ENCODE results near the gene PPAN.

Gene PPAN

DNA sequence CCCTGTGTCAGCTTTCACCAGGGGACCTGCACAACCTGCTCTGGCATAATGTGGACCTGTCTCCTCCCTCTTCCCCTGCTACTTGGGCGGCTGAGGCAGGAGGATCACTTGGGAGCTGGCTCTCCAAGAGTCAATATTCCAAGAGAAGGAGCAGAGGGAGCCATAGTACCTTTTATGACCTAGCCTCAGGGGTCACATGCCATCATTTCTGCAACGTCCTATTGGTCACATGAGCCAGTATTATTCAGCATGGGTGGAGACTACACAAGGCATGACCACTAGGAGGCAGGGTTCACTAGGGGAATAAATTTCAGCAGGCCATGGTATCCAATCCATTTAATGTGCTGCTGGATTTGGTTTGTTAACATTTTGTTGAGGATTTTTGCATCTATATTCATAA, 32.0 kb upstream of the PPAN start:
- Mint-ChIP-seq H3K27me3 (ENCODE audit: low read depth, poor library complexity) (peaks cover 60% of the 10 kb centered on the region), H3K4me1 (no peaks in the 10 kb centered on the region), H3K27ac (no peak overlapping the region), H3K36me3 (ENCODE audit: low read depth) (no peaks in the 10 kb centered on the region), H3K4me3 (no peak overlapping the region), H3K9me3 (peaks cover 17% of the 10 kb centered on the region)
- TF ChIP-seq, protein P1, sequence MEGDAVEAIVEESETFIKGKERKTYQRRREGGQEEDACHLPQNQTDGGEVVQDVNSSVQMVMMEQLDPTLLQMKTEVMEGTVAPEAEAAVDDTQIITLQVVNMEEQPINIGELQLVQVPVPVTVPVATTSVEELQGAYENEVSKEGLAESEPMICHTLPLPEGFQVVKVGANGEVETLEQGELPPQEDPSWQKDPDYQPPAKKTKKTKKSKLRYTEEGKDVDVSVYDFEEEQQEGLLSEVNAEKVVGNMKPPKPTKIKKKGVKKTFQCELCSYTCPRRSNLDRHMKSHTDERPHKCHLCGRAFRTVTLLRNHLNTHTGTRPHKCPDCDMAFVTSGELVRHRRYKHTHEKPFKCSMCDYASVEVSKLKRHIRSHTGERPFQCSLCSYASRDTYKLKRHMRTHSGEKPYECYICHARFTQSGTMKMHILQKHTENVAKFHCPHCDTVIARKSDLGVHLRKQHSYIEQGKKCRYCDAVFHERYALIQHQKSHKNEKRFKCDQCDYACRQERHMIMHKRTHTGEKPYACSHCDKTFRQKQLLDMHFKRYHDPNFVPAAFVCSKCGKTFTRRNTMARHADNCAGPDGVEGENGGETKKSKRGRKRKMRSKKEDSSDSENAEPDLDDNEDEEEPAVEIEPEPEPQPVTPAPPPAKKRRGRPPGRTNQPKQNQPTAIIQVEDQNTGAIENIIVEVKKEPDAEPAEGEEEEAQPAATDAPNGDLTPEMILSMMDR (IDR thresholded peaks at IDR 0.05), result peak; percentile 33
- DNase-seq, result no peak

- no peak overlapping the region for H3K4me3 Mint-ChIP-seq
- H3K4me1 Mint-ChIP-seq, result no peaks in the 10 kb centered on the region
- H3K27ac Mint-ChIP-seq, result no peak overlapping the region
- no peaks in the 10 kb centered on the region for H3K36me3 Mint-ChIP-seq (ENCODE audit: low read depth)
- TF ChIP-seq, protein P1 (IDR thresholded peaks at IDR 0.05), result no peak
- peaks cover 17% of the 10 kb centered on the region for H3K9me3 Mint-ChIP-seq
- H3K27me3 Mint-ChIP-seq (ENCODE audit: low read depth, poor library complexity), result peaks cover 71% of the 10 kb centered on the region
- no peak for DNase-seq
Measured at GRCh38 chr19:10076535-10076934, 29.6 kb upstream of the PPAN start.

GRCh38 chr19:10078329-10078728, 27.8 kb upstream of the PPAN start:
- no peak for DNase-seq
- peaks cover 17% of the 10 kb centered on the region for H3K9me3 Mint-ChIP-seq
- H3K36me3 Mint-ChIP-seq (ENCODE audit: low read depth), result no peaks in the 10 kb centered on the region
- H3K4me3 Mint-ChIP-seq, result no peak overlapping the region
- no peaks in the 10 kb centered on the region for H3K4me1 Mint-ChIP-seq
- no peak overlapping the region for H3K27ac Mint-ChIP-seq
- peaks cover 81% of the 10 kb centered on the region for H3K27me3 Mint-ChIP-seq (ENCODE audit: low read depth, poor library complexity)
- TF ChIP-seq, protein P1 (IDR thresholded peaks at IDR 0.05), result no peak

DNA sequence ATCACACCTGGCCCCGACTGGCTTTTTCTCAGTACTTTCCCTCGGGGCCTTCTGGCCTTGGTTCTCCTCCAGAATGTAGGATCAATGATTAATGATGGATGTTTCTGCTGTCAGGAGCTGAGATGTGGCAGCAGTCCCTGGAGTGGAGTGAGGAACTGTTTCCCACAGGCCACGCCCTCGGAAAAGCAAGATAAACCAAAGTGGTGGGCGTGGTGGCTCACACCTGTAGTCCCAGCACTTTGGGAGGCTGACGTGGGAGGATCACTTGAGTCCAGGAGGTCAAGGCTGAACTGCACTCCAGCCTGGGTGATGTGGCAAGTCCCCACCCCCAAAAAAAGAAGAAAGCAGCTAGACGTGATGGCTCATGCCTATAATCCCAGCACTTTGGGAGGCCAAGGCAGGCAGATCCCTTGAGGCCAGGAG, 27.1 kb upstream of the PPAN start:
- Mint-ChIP-seq H3K27ac (no peak overlapping the region), H3K9me3 (peaks cover 17% of the 10 kb centered on the region)

GRCh38 chr19:10083911-10084310, 22.3 kb upstream of the PPAN start:
- no peaks in the 10 kb centered on the region for H3K36me3 Mint-ChIP-seq (ENCODE audit: low read depth)
- DNase-seq, result no peak
- H3K27me3 Mint-ChIP-seq (ENCODE audit: low read depth, poor library complexity), result peaks cover 85% of the 10 kb centered on the region
- no peaks in the 10 kb centered on the region for H3K4me1 Mint-ChIP-seq
- H3K9me3 Mint-ChIP-seq, result peaks cover 3% of the 10 kb centered on the region
- H3K27ac Mint-ChIP-seq, result no peak overlapping the region
- TF ChIP-seq, protein P1 (IDR thresholded peaks at IDR 0.05), result no peak
- H3K4me3 Mint-ChIP-seq, result no peak overlapping the region

More for the DNA sequence above, 27.1 kb upstream of the PPAN start:
- Mint-ChIP-seq H3K4me1 (no peaks in the 10 kb centered on the region), H3K36me3 (ENCODE audit: low read depth) (no peaks in the 10 kb centered on the region), H3K4me3 (no peak overlapping the region), H3K27me3 (ENCODE audit: low read depth, poor library complexity) (peaks cover 86% of the 10 kb centered on the region)
- TF ChIP-seq, protein P1 (IDR thresholded peaks at IDR 0.05), result no peak
- DNase-seq, result no peak

DNA sequence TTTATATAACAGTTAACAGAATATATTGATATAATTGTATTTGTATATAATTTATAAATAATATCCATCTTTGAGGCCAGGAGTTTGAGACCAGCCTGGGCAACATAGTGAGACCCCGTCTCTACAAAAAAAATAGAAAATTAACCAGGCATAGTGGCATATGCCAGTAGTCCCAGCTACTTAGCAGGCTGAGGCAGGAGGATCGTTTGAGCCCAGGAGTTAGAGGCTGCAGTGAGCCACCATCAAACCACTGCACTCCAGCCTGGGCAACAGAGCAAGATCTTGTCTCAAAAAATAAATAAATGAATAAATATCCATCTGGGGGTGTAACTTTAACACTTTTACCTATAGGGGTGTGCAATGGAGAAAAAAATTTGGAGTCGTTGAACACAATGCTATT, 21.4 kb upstream of the PPAN start:
- DNase-seq, result no peak
- Mint-ChIP-seq H3K27ac (no peak overlapping the region), H3K27me3 (ENCODE audit: low read depth, poor library complexity) (peaks cover 78% of the 10 kb centered on the region), H3K4me1 (no peaks in the 10 kb centered on the region), H3K36me3 (ENCODE audit: low read depth) (no peaks in the 10 kb centered on the region), H3K4me3 (peak overlapping the region; percentile 80), H3K9me3 (peaks cover 3% of the 10 kb centered on the region)
- TF ChIP-seq, protein P1 (IDR thresholded peaks at IDR 0.05), result no peak
